K562 (cell line): ENCODE results near the gene SPATS2. TPM values are rescaled to one million over a fixed set of nuclear protein-coding genes. Genes with fewer than 3 reads are reported as not detected.
A peak's percentile ranks its signal among the peaks of the same experiment; 100 is the strongest.

Experiments
- BRCA1 ChIP-seq, 2 experiments: fragments of 450-650 bp in 1 of 2; sonication (generic) in 1 of 2; formaldehyde crosslinking in 1 of 2; IDR thresholded peaks; 2 replicates each; pipeline versions ENCODE4 v1.5.0 to v1.6.1; 2017 to 2020; ENCODE audit warnings: mild to moderate bottlenecking in 1 of 2, missing genetic modification reagents in 1 of 2
- CGGBP1 ChIP-seq: fragments of 250-450 bp; sonication (Bioruptor Pico); IDR thresholded peaks from 2 replicates; pipeline ENCODE4 v1.9.0; 2021; ENCODE audit warnings: mild to moderate bottlenecking
- COPS2 ChIP-seq: fragments of 450-650 bp; conservative IDR thresholded peaks from 2 replicates; pipeline ENCODE4 v1.6.1; 2016; ENCODE audit warnings: mild to moderate bottlenecking, moderate library complexity
- EP300 ChIP-seq: IDR thresholded peaks from 2 replicates; pipeline ENCODE4 v1.6.1; 2012; ENCODE audit warnings: low read length, improper control_type of control experiment
- EZH2 ChIP-seq: IDR thresholded peaks from 2 replicates; pipeline ENCODE4 v1.6.1; 2012; ENCODE audit warnings: low read depth, mild to moderate bottlenecking, inconsistent platforms, low read length, borderline replicate concordance
- HIVEP1 ChIP-seq: fragments of 250-450 bp; sonication (Bioruptor Pico); IDR thresholded peaks from 2 replicates; pipeline ENCODE4 v1.4.0; 2020; ENCODE audit warnings: mild to moderate bottlenecking
- MAFF ChIP-seq: IDR thresholded peaks from 2 replicates; pipeline ENCODE4 v1.6.1; 2012; ENCODE audit warnings: low read length, improper control_type of control experiment
- MCM7 ChIP-seq, 2 experiments: fragments of 450-650 bp; IDR thresholded peaks; 2 replicates each; pipeline ENCODE4 v1.6.1; 2016 to 2018
- PATZ1 ChIP-seq: fragments of 250-450 bp; sonication (Bioruptor Pico); IDR thresholded peaks from 2 replicates; pipeline ENCODE4 v1.5.0; 2020; ENCODE audit warnings: mild to moderate bottlenecking, borderline replicate concordance
- PHB2 ChIP-seq: fragments of 450-650 bp; IDR thresholded peaks from 2 replicates; pipeline ENCODE4 v1.6.1; 2017; ENCODE audit warnings: low read depth
- PHF20 ChIP-seq: fragments of 450-650 bp; IDR thresholded peaks from 2 replicates; pipeline ENCODE4 v1.6.1; 2018; ENCODE audit not compliant: partially characterized antibody
- SAFB ChIP-seq: fragments of 200-400 bp; formaldehyde crosslinking; IDR thresholded peaks from 2 replicates; pipeline ENCODE4 v1.6.1; 2017; ENCODE audit warnings: low read depth, low read length, borderline replicate concordance
- SAFB2 ChIP-seq: fragments of 200-400 bp; formaldehyde crosslinking; IDR thresholded peaks from 2 replicates; pipeline ENCODE4 v1.6.1; 2018; ENCODE audit warnings: borderline replicate concordance, low read length, low read depth, moderate library complexity; ENCODE audit not compliant: severe bottlenecking
- SMARCA4 ChIP-seq: fragments of 450-650 bp; IDR thresholded peaks from 2 replicates; pipeline ENCODE4 v1.6.1; 2016
- SNAPC5 ChIP-seq: fragments of 250-450 bp; sonication (Bioruptor Pico); IDR thresholded peaks from 2 replicates; pipeline ENCODE4 v1.8.0; 2021; ENCODE audit warnings: moderate library complexity, mild to moderate bottlenecking, inconsistent platforms
- TEAD4 ChIP-seq, 2 experiments: sonication (generic) in 1 of 2; formaldehyde crosslinking in 1 of 2; IDR thresholded peaks; 2 replicates each; pipeline versions ENCODE4 v1.6.1 to v1.8.0; 2012 to 2022; ENCODE audit warnings: borderline replicate concordance in 1 of 2, inconsistent platforms in 1 of 2, low read length in 1 of 2, mild to moderate bottlenecking in 1 of 2, missing genetic modification reagents in 1 of 2
- TGIF2 ChIP-seq: sonication (generic); formaldehyde crosslinking; IDR thresholded peaks from 2 replicates; pipeline ENCODE4 v1.8.1; 2022; ENCODE audit warnings: mild to moderate bottlenecking, missing genetic modification reagents, moderate library complexity
- ZBTB49 ChIP-seq: sonication (generic); formaldehyde crosslinking; IDR thresholded peaks from 2 replicates; pipeline ENCODE4 v1.8.0; 2022; ENCODE audit warnings: missing genetic modification reagents, mild to moderate bottlenecking, borderline replicate concordance
- ZNF23 ChIP-seq: fragments of 250-450 bp; sonication (Bioruptor Pico); IDR thresholded peaks from 2 replicates; pipeline ENCODE4 v1.4.0; 2020; ENCODE audit warnings: mild to moderate bottlenecking
- polyA plus RNA-seq, 8 experiments: library from polyadenylated mRNA; depleted of rRNA in 4 of 8; stranded (reverse) in 5 of 8; unstranded in 3 of 8; fragments of >200 nt; fragmentation: Nextera tagmentation in 2 of 8; fragmentation: Illumina TruSeq in 1 of 8; extraction: Ambion mirVana in 2 of 8; extraction: Trizol in 1 of 8; gene quantifications; 2 replicates each; pipeline versions ENCODE4 v1.2.1 to v1.2.3, GENCODE V29; 2011 to 2014; ENCODE audit warnings: inconsistent platforms in 1 of 8, missing spikeins in 1 of 8
- total RNA-seq, 7 experiments: library from RNA; depleted of rRNA in 6 of 7; stranded (reverse); fragments of >200 nt in 6 of 7; fragmentation: Illumina TruSeq in 2 of 7; extraction: Trizol in 2 of 7; gene quantifications; 2 replicates each; pipeline versions ENCODE4 v1.2.1 to v1.2.3, GENCODE V29; 2011 to 2021; ENCODE audit warnings: low replicate concordance in 1 of 7
- TF ChIP-seq, protein P1 (sequence below): fragments of 250-450 bp; sonication (Bioruptor Pico); IDR thresholded peaks from 2 replicates; pipeline ENCODE4 v1.5.0; 2021

The SPATS2 gene
- total and polyA plus RNA-seq, 9 of the 15 experiments (the other 6 are each of a cell fraction or from before 2014, with no cell fraction given), result 5.4 to 48.2 (median 17.5) TPM

- TF ChIP-seq SAFB (no peak), TEAD4 (IDR thresholded peaks at IDR 0.05; ENCODE audit: low read length) (peak; percentile 30; the same call in 1 of the 2 replicates), TEAD4 (CRISPR knock-in tag; IDR thresholded peaks at IDR 0.05; ENCODE audit: borderline replicate concordance) (no peak), SMARCA4 (no peak), EP300 (no peak), COPS2 (no peak), ZBTB49 (CRISPR knock-in tag) (no peak), PHB2 (no peak), SNAPC5 (CRISPR knock-in tag) (no peak), MAFF (peak; percentile 7; the same call in 1 of the 2 replicates), TGIF2 (CRISPR knock-in tag) (no peak), PHF20 (no peak), EZH2 (no peak), ZNF23 (no peak), SAFB2 (no peak), BRCA1 (IDR thresholded peaks at IDR 0.05) (no peak), BRCA1 (CRISPR knock-in tag; IDR thresholded peaks at IDR 0.05) (no peak), CGGBP1 (CRISPR knock-in tag) (no peak), HIVEP1 (CRISPR knock-in tag) (no peak), MCM7 (IDR thresholded peaks at IDR 0.05) (0 out of 4 replicates have a peak, but pooled peaks of 1 of the 2 experiments have one; percentile 50), PATZ1 (CRISPR knock-in tag) (no peak)
- TF ChIP-seq, protein P1, sequence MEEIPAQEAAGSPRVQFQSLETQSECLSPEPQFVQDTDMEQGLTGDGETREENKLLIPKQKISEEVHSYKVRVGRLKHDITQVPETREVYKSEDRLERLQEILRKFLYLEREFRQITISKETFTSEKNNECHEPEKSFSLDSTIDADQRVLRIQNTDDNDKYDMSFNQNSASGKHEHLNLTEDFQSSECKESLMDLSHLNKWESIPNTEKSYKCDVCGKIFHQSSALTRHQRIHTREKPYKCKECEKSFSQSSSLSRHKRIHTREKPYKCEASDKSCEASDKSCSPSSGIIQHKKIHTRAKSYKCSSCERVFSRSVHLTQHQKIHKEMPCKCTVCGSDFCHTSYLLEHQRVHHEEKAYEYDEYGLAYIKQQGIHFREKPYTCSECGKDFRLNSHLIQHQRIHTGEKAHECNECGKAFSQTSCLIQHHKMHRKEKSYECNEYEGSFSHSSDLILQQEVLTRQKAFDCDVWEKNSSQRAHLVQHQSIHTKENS (CRISPR knock-in tag), result no peak
These were observed 201.3 kb downstream of the SPATS2 start (continued) for GRCh38 chr12:49568442-49569162.
